Measurements from ENCODE around the gene PTPRN. TPM values are rescaled to one million over a fixed set of nuclear protein-coding genes. Genes with fewer than 3 reads are reported as not detected.

PTPRN gene
- total and polyA plus RNA-seq, 2 of the 4 experiments (the other 2 are of a cell fraction): 5.2 to 22.0 TPM

- Histone ChIP-seq H3K27me3 (ENCODE audit: control insufficient read depth, insufficient read depth, low read length) (peaks cover 5% of the 10 kb centered on the region), H3K4me1 (ENCODE audit: control insufficient read depth, insufficient read depth, low read length) (peaks cover 46% of the 10 kb centered on the region), H2AFZ (replicated peaks; ENCODE audit: low read length, poor library complexity) (peak overlapping the region; percentile 81), H3K56ac (ENCODE audit: extremely low read depth, insufficient read depth, low read length) (peak overlapping the region; percentile 76; the same call in 1 of the 2 replicates), H4K20me1 (ENCODE audit: insufficient read depth, low read length) (0 out of 2 replicates have a peak, but pooled peaks cover 8% of the 10 kb centered on the region), H3K79me1 (ENCODE audit: low read depth in 1 of 2, low read length in 2 of 2) (peaks cover 23 to 38% of the 10 kb centered on the region in 2 experiments), H2BK20ac (ENCODE audit: low read depth, low read length) (peak overlapping the region; percentile 54; the same call in 1 of the 2 replicates), H2BK120ac (ENCODE audit: low read depth, low read length) (peak overlapping the region; percentile 70), H4K91ac (ENCODE audit: insufficient read depth, low read depth, low read length) (peak overlapping the region; percentile 82), H3K36me3 (ENCODE audit: control insufficient read depth, insufficient read depth, low read length) (peaks cover 21% of the 10 kb centered on the region; the same call in 1 of the 2 replicates), H4K5ac (ENCODE audit: low read depth, low read length) (peak overlapping the region; percentile 82), H3K23ac (ENCODE audit: low read depth, low read length) (peak overlapping the region; percentile 79; the same call in 1 of the 2 replicates), H3K4ac (ENCODE audit: low read depth, low read length) (peak overlapping the region; percentile 87), H3K18ac (ENCODE audit: low read depth, low read length) (peak overlapping the region; percentile 76), H3K4me2 (ENCODE audit: low read depth, low read length) (peak overlapping the region; percentile 59), H3K4me3 (ENCODE audit: insufficient read depth, low read depth, low read length) (no peak overlapping the region), H4K8ac (ENCODE audit: low read depth in 2 of 2, low read length in 2 of 2) (peak overlapping the region; percentile 7 to 82), H2AK9ac (replicated peaks; ENCODE audit: low read depth, low read length, poor library complexity) (peak overlapping the region; percentile 99), H2BK15ac (ENCODE audit: low read depth, low read length) (peak overlapping the region; percentile 50; the same call in 2 of the 3 replicates), H3K27ac (ENCODE audit: insufficient read depth, low read length) (peak overlapping the region; percentile 72), H2AK5ac (ENCODE audit: low read depth, low read length) (peak overlapping the region; percentile 87), H2BK5ac (ENCODE audit: low read depth, low read length, poor library complexity, severe bottlenecking) (peak overlapping the region; percentile 90), H3K9me1 (ENCODE audit: insufficient read depth, low read length) (peaks cover 44% of the 10 kb centered on the region), H3K9ac (ENCODE audit: low read depth, low read length) (peak overlapping the region; percentile 20), H3K9me3 (ENCODE audit: control insufficient read depth, insufficient read depth, low read length) (no peaks in the 10 kb centered on the region), H3K14ac (replicated peaks; ENCODE audit: low read depth, low read length) (peak overlapping the region; percentile 90)
- in situ Hi-C loops (cut with MboI; ENCODE audit: low sequenced_read_pairs) (no loop called here), dilution Hi-C loops (cut with HindIII; ENCODE audit: low sequenced_read_pairs, unreplicated experiment) (no loop called here), intact Hi-C loops (cut with micrococcal nuclease) (no loop called here)
- CTCF ChIA-PET: interaction anchor here (1.6 to 2.3 kb wide), 2 partner anchors 27 to 45 kb away, joined by 6 to 10 read pairs; no protein-coding TSS in a partner anchor
- 91% methylated on average over 9 of the region's 22 CpGs; no CpG with 5 or more reads in 1 of the 2 experiments for WGBS, 2 experiments (ENCODE audit: extremely low coverage in 2 of 2, insufficient read length in 1 of 2)
- BruUV-seq (replicated peaks): no TSS peak
- POLR2A ChIA-PET (ENCODE audit: unreplicated experiment): no interaction called here
- ATAC-seq (ENCODE audit: low read depth) (no peak), DNase-seq (peak; percentile 23)
- no peak for TF ChIP-seq MXI1 (IDR thresholded peaks at IDR 0.05; ENCODE audit: borderline replicate concordance, low read depth, low read length)
- no peak for TF ChIP-seq RFX5 (IDR thresholded peaks at IDR 0.05; ENCODE audit: low read depth, low read length)
- no peak for TF ChIP-seq CEBPB (IDR thresholded peaks at IDR 0.05; ENCODE audit: low read depth, low read length)
- TF ChIP-seq CTCF (conservative IDR thresholded peaks at IDR 0.05; ENCODE audit: low read depth, low read length): no peak
- no peak for TF ChIP-seq ELK1 (IDR thresholded peaks at IDR 0.05; ENCODE audit: borderline replicate concordance, low read depth, low read length)
Observed at GRCh38 chr2:219250049-219250781, 59.0 kb downstream of the PTPRN start.
